MM.1S (cell line): ENCODE data around the gene CHPF2.

ENCODE experiments used
- EZH2 ChIP-seq: fragments of 300-600 bp; sonication (generic); optimal IDR thresholded peaks from 2 replicates; pipeline ENCODE3; 2017; ENCODE audit warnings: low read depth, mild to moderate bottlenecking, antibody characterized with exemption, low read length, mixed read lengths
- EZH2phosphoT487 ChIP-seq: fragments of 300-600 bp; sonication (generic); IDR thresholded peaks from 2 replicates; pipeline ENCODE4 v1.6.1; 2018; ENCODE audit warnings: antibody characterized with exemption, low read length
- TF ChIP-seq, protein P1 (sequence below): fragments of 300-600 bp; sonication (generic); IDR thresholded peaks from 2 replicates; pipeline ENCODE4 v1.5.1; 2016; ENCODE audit warnings: antibody characterized with exemption, low read length, mixed read lengths

DNA sequence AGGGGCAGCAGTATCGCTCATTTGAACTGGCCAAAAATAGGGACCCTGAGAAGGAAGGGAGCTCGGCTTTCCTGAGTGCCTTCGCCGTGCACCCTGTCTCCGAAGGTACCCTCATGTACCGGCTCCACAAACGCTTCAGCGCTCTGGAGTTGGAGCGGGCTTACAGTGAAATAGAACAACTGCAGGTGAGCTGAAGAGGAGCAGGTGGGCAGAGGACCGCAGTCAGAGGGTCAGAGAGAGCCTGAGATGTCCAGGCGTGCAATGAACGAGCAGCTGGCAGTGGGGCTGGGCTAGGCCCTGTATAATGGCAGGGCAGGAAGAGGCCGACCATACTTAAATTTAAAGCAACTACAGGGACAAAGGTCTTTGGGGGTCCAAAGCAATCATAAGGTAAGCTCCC, 4.1 kb downstream of the CHPF2 start:
- TF ChIP-seq, protein P1, sequence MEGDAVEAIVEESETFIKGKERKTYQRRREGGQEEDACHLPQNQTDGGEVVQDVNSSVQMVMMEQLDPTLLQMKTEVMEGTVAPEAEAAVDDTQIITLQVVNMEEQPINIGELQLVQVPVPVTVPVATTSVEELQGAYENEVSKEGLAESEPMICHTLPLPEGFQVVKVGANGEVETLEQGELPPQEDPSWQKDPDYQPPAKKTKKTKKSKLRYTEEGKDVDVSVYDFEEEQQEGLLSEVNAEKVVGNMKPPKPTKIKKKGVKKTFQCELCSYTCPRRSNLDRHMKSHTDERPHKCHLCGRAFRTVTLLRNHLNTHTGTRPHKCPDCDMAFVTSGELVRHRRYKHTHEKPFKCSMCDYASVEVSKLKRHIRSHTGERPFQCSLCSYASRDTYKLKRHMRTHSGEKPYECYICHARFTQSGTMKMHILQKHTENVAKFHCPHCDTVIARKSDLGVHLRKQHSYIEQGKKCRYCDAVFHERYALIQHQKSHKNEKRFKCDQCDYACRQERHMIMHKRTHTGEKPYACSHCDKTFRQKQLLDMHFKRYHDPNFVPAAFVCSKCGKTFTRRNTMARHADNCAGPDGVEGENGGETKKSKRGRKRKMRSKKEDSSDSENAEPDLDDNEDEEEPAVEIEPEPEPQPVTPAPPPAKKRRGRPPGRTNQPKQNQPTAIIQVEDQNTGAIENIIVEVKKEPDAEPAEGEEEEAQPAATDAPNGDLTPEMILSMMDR, result no peak
- TF ChIP-seq EZH2phosphoT487 (no peak), EZH2 (no peak)
